ENCODE data around the gene IQCH.

DNA sequence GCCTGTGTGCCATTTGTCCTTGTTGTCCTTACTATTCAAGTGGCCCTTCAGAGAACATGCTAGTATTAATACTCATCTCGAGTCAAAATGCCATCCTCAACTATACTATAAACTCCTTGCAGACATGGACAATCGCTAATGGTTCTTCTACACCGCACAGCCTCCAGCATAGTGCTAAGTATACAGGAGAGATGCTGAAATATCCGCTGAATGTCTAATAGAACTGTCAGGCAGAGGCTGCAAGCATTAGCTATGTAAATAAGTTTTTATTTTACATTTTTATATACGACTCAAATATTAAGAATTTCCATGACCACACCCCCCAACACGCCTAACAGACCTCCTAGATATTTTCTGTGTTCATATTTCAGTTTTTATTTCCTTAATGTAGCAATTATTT, 39.5 kb upstream of the IQCH start:
- no peak for TF ChIP-seq FOXA1 (IDR thresholded peaks at IDR 0.05)
- TF ChIP-seq SP1 (IDR thresholded peaks at IDR 0.05): no peak
- TF ChIP-seq NFRKB (IDR thresholded peaks at IDR 0.05): no peak
- no peak for TF ChIP-seq FOXK2 (IDR thresholded peaks at IDR 0.05)
